NCI-H2107 treated with DMSO at 0.1 percent for 48 hours (cell line): ENCODE data around the gene PLEKHG4B.
A peak's percentile ranks its signal among the peaks of the same experiment; 100 is the strongest.
"Not testable (repeated sequence)": the region's sequence is repeated elsewhere in the genome, so short reads cannot be mapped to it uniquely, and the experiment has no call there.

Experiments
- DNase-seq: peaks from one replicate; lab custom pipeline; 2025; ENCODE audit not compliant: unreplicated experiment; lab: John Stamatoyannopoulos, UW

PLEKHG4B gene

GRCh38 chr5:186091-187041 is 94.4 kb downstream of the PLEKHG4B start:
- DNase-seq = no peak

GRCh38 chr5:187042-187431 is 95.1 kb downstream of the PLEKHG4B start:
- DNase-seq = no peak

- DNase-seq = no peak
Observed at GRCh38 chr5:187617-188451, 95.9 kb downstream of the PLEKHG4B start.

- peak; percentile 83 for DNase-seq
Observed at GRCh38 chr5:188488-189481, 96.8 kb downstream of the PLEKHG4B start.

- DNase-seq = no peak
Observed at GRCh38 chr5:189486-189885, 97.5 kb downstream of the PLEKHG4B start.

- no peak for DNase-seq
Observed at GRCh38 chr5:189976-190365, 98.0 kb downstream of the PLEKHG4B start.

GRCh38 chr5:190366-191035 is 98.5 kb downstream of the PLEKHG4B start:
- no peak for DNase-seq

GRCh38 chr5:191036-191948 is 99.3 kb downstream of the PLEKHG4B start, which contains the start of gene LRRC14B:
TSS of gene LRRC14B (plus strand) at chr5:191495. CDS start at chr5:191539, 44 bp downstream.
- no peak for DNase-seq

GRCh38 chr5:191949-192690 is 100.2 kb downstream of the PLEKHG4B start:
- no peak for DNase-seq

- no peak for DNase-seq
Observed at GRCh38 chr5:192691-192969, 100.7 kb downstream of the PLEKHG4B start.

- DNase-seq = no peak
Observed at GRCh38 chr5:192970-193831, 101.2 kb downstream of the PLEKHG4B start.

GRCh38 chr5:194102-194501 is 102.1 kb downstream of the PLEKHG4B start:
- no peak for DNase-seq

GRCh38 chr5:194603-195209 is 102.7 kb downstream of the PLEKHG4B start:
- no peak for DNase-seq

- no peak for DNase-seq
Observed at GRCh38 chr5:195401-196160, 103.6 kb downstream of the PLEKHG4B start.

GRCh38 chr5:196350-196749 is 104.4 kb downstream of the PLEKHG4B start:
- no peak for DNase-seq

GRCh38 chr5:197031-197430 is 105.1 kb downstream of the PLEKHG4B start:
- not testable (repeated sequence) for DNase-seq
